ENCODE measurements around the gene DZIP1. TPM values are rescaled to one million over a fixed set of nuclear protein-coding genes. Genes with fewer than 3 reads are reported as not detected.
A peak's percentile ranks its signal among the peaks of the same experiment; 100 is the strongest.

The DZIP1 gene
- total and polyA plus RNA-seq, 2 of the 13 experiments (the other 11 are each of a cell fraction or from before 2014, with no cell fraction given) = 11.0 to 36.7 TPM

DNA sequence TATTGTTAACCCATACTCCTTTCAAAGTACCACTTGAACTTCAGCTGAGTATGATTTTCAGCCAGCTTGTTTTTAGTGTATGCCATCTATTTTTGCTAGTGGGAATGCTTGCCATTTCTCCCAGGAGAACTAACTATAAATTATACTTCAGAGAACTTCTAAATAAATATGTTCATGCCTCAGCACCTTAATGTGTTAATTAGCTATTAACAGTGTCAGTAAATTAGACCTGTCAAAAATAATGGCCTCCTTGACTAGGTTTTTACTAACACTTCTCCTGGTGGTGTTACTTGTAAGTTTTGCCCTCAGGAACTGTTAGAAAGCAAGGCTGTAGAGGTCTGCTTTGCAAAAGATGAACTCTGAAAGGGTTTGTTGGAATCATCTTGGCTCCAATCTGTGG lies 87.5 kb downstream of the DZIP1 start (continued):
- TF ChIP-seq, protein P1, sequence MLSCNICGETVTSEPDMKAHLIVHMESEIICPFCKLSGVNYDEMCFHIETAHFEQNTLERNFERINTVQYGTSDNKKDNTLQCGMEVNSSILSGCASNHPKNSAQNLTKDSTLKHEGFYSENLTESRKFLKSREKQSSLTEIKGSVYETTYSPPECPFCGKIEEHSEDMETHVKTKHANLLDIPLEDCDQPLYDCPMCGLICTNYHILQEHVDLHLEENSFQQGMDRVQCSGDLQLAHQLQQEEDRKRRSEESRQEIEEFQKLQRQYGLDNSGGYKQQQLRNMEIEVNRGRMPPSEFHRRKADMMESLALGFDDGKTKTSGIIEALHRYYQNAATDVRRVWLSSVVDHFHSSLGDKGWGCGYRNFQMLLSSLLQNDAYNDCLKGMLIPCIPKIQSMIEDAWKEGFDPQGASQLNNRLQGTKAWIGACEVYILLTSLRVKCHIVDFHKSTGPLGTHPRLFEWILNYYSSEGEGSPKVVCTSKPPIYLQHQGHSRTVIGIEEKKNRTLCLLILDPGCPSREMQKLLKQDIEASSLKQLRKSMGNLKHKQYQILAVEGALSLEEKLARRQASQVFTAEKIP (CRISPR knock-in tag; IDR thresholded peaks at IDR 0.05; ENCODE audit: borderline replicate concordance) = no peak
- TF ChIP-seq CHD2 (IDR thresholded peaks at IDR 0.05; ENCODE audit: low read depth, low read length) (no peak), SP4 (CRISPR knock-in tag; IDR thresholded peaks at IDR 0.05) (no peak)
- TF ChIP-seq, protein P2, sequence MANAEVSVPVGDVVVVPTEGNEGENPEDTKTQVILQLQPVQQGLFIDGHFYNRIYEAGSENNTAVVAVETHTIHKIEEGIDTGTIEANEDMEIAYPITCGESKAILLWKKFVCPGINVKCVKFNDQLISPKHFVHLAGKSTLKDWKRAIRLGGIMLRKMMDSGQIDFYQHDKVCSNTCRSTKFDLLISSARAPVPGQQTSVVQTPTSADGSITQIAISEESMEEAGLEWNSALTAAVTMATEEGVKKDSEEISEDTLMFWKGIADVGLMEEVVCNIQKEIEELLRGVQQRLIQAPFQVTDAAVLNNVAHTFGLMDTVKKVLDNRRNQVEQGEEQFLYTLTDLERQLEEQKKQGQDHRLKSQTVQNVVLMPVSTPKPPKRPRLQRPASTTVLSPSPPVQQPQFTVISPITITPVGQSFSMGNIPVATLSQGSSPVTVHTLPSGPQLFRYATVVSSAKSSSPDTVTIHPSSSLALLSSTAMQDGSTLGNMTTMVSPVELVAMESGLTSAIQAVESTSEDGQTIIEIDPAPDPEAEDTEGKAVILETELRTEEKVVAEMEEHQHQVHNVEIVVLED (CRISPR knock-in tag; IDR thresholded peaks at IDR 0.05; ENCODE audit: borderline replicate concordance) = no peak

DNA sequence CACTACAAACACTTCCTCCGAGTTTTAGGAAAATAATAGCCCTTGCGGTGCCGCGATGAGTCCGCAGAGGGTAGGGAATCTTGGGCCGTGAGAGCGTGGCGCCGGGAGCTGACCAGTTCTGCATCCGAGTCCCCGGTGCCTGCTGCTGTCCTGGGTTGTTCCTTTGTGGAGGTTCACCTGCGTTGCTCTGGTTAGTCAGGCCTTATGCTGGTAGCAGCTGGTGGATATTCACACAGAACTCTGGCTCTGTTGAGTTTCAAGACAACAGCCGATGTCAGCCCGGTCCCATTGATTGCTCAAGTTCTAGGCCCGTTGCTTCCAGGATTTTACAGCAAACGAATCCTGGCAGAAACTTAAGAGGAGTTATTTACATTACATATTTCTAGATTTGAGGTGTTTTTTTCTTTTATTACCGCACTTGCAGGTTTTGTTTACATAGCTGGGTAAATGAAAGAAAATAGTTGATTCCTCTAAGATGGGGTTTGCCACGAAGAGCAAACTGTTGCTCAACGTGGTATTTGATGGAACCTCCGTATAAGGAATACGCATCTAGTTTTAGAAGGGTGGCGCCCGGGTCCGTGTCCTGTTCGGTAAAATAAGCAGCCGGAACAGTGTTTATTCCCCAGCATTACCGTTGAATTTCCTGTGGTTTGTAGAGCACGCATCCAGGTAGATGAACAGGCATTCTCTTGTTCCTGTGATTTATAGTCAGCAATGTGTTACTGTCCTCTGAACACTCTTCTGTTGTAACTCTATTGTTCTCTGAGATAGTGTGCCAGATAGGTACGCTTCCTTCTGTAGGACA lies 90.7 kb downstream of the DZIP1 start:
- ChIA-PET CTCF (ENCODE audit: low intra/inter-chr PET ratio, low total read pairs) (no interaction called here), POLR2A (no interaction called here)
- no peak overlapping the region for H3K4me3 ChIP-seq (replicated peaks in 1 of 3; ENCODE audit: insufficient read depth in 1 of 3, low read depth in 2 of 3, low read length in 3 of 3)
- BruUV-seq (replicated peaks) = no TSS peak
- H3K36me3 ChIP-seq (replicated peaks in 1 of 2; ENCODE audit: control insufficient read depth in 1 of 2, insufficient read depth in 2 of 2, low read length in 2 of 2) = no peaks in the 10 kb centered on the region
- peaks cover 2 to 39% of the 10 kb centered on the region in 2 experiments; a peak in 4 of 5 replicates for H3K27me3 ChIP-seq (ENCODE audit: control insufficient read depth in 1 of 2, insufficient read depth in 2 of 2, low read length in 2 of 2)
- no peaks in the 10 kb centered on the region for H4K20me1 ChIP-seq (ENCODE audit: insufficient read depth, low read length)
- H2AFZ ChIP-seq (ENCODE audit: low read length) = no peak overlapping the region
- no peak overlapping the region for H3K27ac ChIP-seq (ENCODE audit: extremely low read length, insufficient read depth, low read length)
- H3K4me1 ChIP-seq (ENCODE audit: insufficient read depth, low read length) = peaks cover 27% of the 10 kb centered on the region
- ATAC-seq = no peak
- H3K79me2 ChIP-seq (ENCODE audit: insufficient read depth, low read length) = no peaks in the 10 kb centered on the region
- no peak for FAIRE-seq
- no peak for DNase-seq (ENCODE audit: low spot score)
- in situ Hi-C loops (cut with HindIII; ENCODE audit: extremely low pct_ligation_motif_present, low pct_unique_long_range_greater_than_20kb) (no loop called here), intact Hi-C loops (cut with micrococcal nuclease; ENCODE audit: unreplicated experiment) (no loop called here)
- H3K9ac ChIP-seq (ENCODE audit: insufficient read depth, low read depth, low read length) = no peak overlapping the region
- no peaks in the 10 kb centered on the region for H3K9me3 ChIP-seq (ENCODE audit: low read length)
- WGBS (ENCODE audit: low lambda C conversion rate) = 51% methylated on average over 26 of the region's 29 CpGs
- H3K4me2 ChIP-seq (ENCODE audit: low read depth, low read length) = no peak overlapping the region
- TF ChIP-seq, protein P3, sequence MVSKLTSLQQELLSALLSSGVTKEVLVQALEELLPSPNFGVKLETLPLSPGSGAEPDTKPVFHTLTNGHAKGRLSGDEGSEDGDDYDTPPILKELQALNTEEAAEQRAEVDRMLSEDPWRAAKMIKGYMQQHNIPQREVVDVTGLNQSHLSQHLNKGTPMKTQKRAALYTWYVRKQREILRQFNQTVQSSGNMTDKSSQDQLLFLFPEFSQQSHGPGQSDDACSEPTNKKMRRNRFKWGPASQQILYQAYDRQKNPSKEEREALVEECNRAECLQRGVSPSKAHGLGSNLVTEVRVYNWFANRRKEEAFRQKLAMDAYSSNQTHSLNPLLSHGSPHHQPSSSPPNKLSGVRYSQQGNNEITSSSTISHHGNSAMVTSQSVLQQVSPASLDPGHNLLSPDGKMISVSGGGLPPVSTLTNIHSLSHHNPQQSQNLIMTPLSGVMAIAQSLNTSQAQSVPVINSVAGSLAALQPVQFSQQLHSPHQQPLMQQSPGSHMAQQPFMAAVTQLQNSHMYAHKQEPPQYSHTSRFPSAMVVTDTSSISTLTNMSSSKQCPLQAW (CRISPR knock-in tag; IDR thresholded peaks at IDR 0.05) = no peak
- TF ChIP-seq ZSCAN30 (CRISPR knock-in tag; IDR thresholded peaks at IDR 0.05) (no peak), JUNB (CRISPR knock-in tag; IDR thresholded peaks at IDR 0.05; ENCODE audit: borderline replicate concordance) (no peak), PAX8 (CRISPR knock-in tag; IDR thresholded peaks at IDR 0.05; ENCODE audit: borderline replicate concordance) (no peak), ZFP36 (IDR thresholded peaks at IDR 0.05; ENCODE audit: borderline replicate concordance, low read depth, low read length, partially characterized antibody) (peak; percentile 46), RNF2 (conservative IDR thresholded peaks at IDR 0.05; ENCODE audit: low read depth) (peak; percentile 81), GABPA (IDR thresholded peaks at IDR 0.05; ENCODE audit: low read depth, low read length) (no peak), GABPA (CRISPR knock-in tag; IDR thresholded peaks at IDR 0.05; ENCODE audit: low read depth) (no peak), JUND (CRISPR knock-in tag; IDR thresholded peaks at IDR 0.05) (no peak), CBX5 (CRISPR knock-in tag; IDR thresholded peaks at IDR 0.05; ENCODE audit: borderline replicate concordance) (no peak), CBX2 (IDR thresholded peaks at IDR 0.05; ENCODE audit: low read depth, low read length) (peak; percentile 87; the same call in 1 of the 2 replicates), CBX2 (CRISPR knock-in tag; IDR thresholded peaks at IDR 0.05; ENCODE audit: low read depth) (no peak)
- TF ChIP-seq, protein P4, sequence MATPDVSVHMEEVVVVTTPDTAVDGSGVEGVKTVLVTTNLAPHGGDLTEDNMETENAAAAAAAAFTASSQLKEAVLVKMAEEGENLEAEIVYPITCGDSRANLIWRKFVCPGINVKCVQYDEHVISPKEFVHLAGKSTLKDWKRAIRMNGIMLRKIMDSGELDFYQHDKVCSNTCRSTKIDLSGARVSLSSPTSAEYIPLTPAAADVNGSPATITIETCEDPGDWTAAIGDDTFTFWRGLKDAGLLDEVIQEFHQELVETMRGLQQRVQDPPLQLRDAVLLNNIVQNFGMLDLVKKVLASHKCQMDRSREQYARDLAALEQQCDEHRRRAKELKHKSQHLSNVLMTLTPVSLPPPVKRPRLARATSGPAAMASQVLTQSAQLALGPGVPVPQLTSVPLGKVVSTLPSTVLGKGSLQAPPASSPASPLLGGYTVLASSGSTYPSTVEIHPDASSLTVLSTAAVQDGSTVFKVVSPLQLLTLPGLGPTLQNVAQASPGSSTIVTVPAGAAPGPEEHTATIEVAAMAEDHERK (CRISPR knock-in tag; IDR thresholded peaks at IDR 0.05; ENCODE audit: low read depth) = no peak

Measured in HepG2 (cell line).